Endothelial cell of umbilical vein (primary cell): ENCODE measurements around the gene FLT4. TPM values are rescaled to one million over a fixed set of nuclear protein-coding genes. Genes with fewer than 3 reads are reported as not detected.

Experiments used
- BruUV-seq: library from RNA; stranded (reverse); fragments of 400-500 nt; replicated peaks from 2 replicates; lab custom pipeline; 2021; lab: Mats Ljungman, UMichigan
- CTCF ChIA-PET: fragments of 300-600, 350-600 bp; sonication (Branson Sonifier 250); formaldehyde crosslinking; loops from one replicate; lab custom pipeline; 2021; ENCODE audit warnings: antibody characterized with exemption, inconsistent platforms; lab: Charles Lee
- POLR2A ChIA-PET: fragments of 300-600, 350-600 bp; sonication (Branson Sonifier 250); formaldehyde crosslinking; loops from one replicate; lab custom pipeline; 2021; ENCODE audit warnings: antibody characterized with exemption, inconsistent platforms; lab: Charles Lee
- DNase-seq: peaks from one replicate; pipeline ENCODE4 v3.0.0-alpha.2; 2011; ENCODE audit warnings: low read depth, low spot score
- FAIRE-seq: peaks from 2 replicates; lab custom pipeline; 2011; peaks lifted over from hg19 to GRCh38; lab: Jason Lieb, UNC
- H2AFZ ChIP-seq: 2 replicates; pipeline ENCODE4 v1.6.0; 2012; ENCODE audit warnings: low read depth, low read length, control low read depth, inconsistent platforms
- H3K27ac ChIP-seq: 2 replicates; pipeline ENCODE4 v1.5.1; 2011; ENCODE audit warnings: low read depth, mild to moderate bottlenecking, control low read depth, low read length, moderate library complexity; ENCODE audit not compliant: insufficient read depth
- H3K27me3 ChIP-seq, 2 experiments: 2 replicates each; pipeline versions ENCODE4 v1.6.0 to v1.6.1; 2011; ENCODE audit warnings: low read length in 2 of 2, mixed read lengths in 1 of 2; ENCODE audit not compliant: control insufficient read depth in 2 of 2, insufficient read depth in 2 of 2
- H3K36me3 ChIP-seq, 2 experiments: 2 replicates in 1 of 2; 3 replicates in 1 of 2; pipeline ENCODE4 v1.5.1; 2011; ENCODE audit warnings: low read length in 2 of 2, mild to moderate bottlenecking in 1 of 2, moderate library complexity in 1 of 2; ENCODE audit not compliant: control insufficient read depth in 2 of 2, insufficient read depth in 2 of 2; ENCODE audit errors: extremely low read depth in 1 of 2
- H3K4me1 ChIP-seq: 3 replicates; pipeline ENCODE4 v1.5.1; 2011; ENCODE audit warnings: mild to moderate bottlenecking, low read length; ENCODE audit not compliant: control insufficient read depth, insufficient read depth; ENCODE audit errors: extremely low read depth
- H3K4me2 ChIP-seq: 2 replicates; pipeline ENCODE4 v1.6.1; 2011; ENCODE audit warnings: low read length, control low read depth, mixed read lengths; ENCODE audit not compliant: insufficient read depth
- H3K4me3 ChIP-seq, 3 experiments: fragments of 200-600 bp in 1 of 3; sonication (generic), shearing (Covaris generic) in 1 of 3; replicated peaks in 1 of 3; 2 replicates each; pipeline ENCODE4 v1.5.1; 2011 to 2016; ENCODE audit warnings: control low read depth in 3 of 3, low read length in 3 of 3, mild to moderate bottlenecking in 2 of 3, inconsistent platforms in 1 of 3, low read depth in 1 of 3, moderate library complexity in 1 of 3; ENCODE audit not compliant: insufficient read depth in 1 of 3
- H3K79me2 ChIP-seq: 2 replicates; pipeline ENCODE4 v1.6.0; 2012; ENCODE audit warnings: low read length, inconsistent platforms; ENCODE audit not compliant: control insufficient read depth, insufficient read depth
- H3K9ac ChIP-seq: replicated peaks from 2 replicates; pipeline ENCODE3; 2011; ENCODE audit warnings: low read length, control low read depth; ENCODE audit not compliant: insufficient read depth; ENCODE audit errors: extremely low read depth
- H3K9me1 ChIP-seq: replicated peaks from 3 replicates; pipeline ENCODE4 v1.6.0; 2011; ENCODE audit warnings: mild to moderate bottlenecking, low read length; ENCODE audit not compliant: control insufficient read depth, insufficient read depth; ENCODE audit errors: extremely low read depth
- H3K9me3 ChIP-seq: replicated peaks from 2 replicates; pipeline ENCODE4 v1.5.1; 2012; ENCODE audit warnings: low read length, inconsistent platforms; ENCODE audit not compliant: control insufficient read depth, insufficient read depth
- H4K20me1 ChIP-seq: replicated peaks from 2 replicates; pipeline ENCODE3; 2011; ENCODE audit warnings: mild to moderate bottlenecking, low read length; ENCODE audit not compliant: control insufficient read depth, insufficient read depth; ENCODE audit errors: extremely low read depth
- CTCF ChIP-seq, 2 donors: IDR thresholded peaks; 1 replicate in 1 of 2; 2 replicates in 1 of 2; pipeline ENCODE4 v1.5.1; 2011; ENCODE audit warnings: low read length in 2 of 2, mild to moderate bottlenecking in 2 of 2, moderate library complexity in 2 of 2, control low read depth in 1 of 2, inconsistent platforms in 1 of 2, low read depth in 1 of 2; ENCODE audit not compliant: insufficient read depth in 1 of 2; ENCODE audit errors: extremely low read depth in 1 of 2
- EZH2 ChIP-seq: IDR thresholded peaks from 2 replicates; pipeline ENCODE4 v1.6.1; 2012; ENCODE audit warnings: borderline replicate concordance, low read depth, mild to moderate bottlenecking, moderate library complexity, low read length, inconsistent platforms; ENCODE audit not compliant: severe bottlenecking
- FOS ChIP-seq: IDR thresholded peaks from 2 replicates; pipeline ENCODE4 v1.6.1; 2011; ENCODE audit warnings: mild to moderate bottlenecking, low read length, moderate library complexity, borderline replicate concordance; ENCODE audit not compliant: insufficient read depth
- GATA2 ChIP-seq: IDR thresholded peaks from 2 replicates; pipeline ENCODE4 v1.7.0; 2011; ENCODE audit warnings: low read depth, mild to moderate bottlenecking, moderate library complexity, mixed read lengths, low read length; ENCODE audit not compliant: insufficient read length, insufficient read depth
- MAX ChIP-seq: IDR thresholded peaks from 2 replicates; pipeline ENCODE4 v1.6.1; 2011; ENCODE audit not compliant: insufficient read depth, insufficient read length
- MYC ChIP-seq: IDR thresholded peaks from one replicate; pipeline ENCODE4 v1.6.1; 2011; ENCODE audit warnings: mild to moderate bottlenecking, low read depth, low read length
- POLR2A ChIP-seq: IDR thresholded peaks from 2 replicates; pipeline ENCODE4 v1.6.1; 2012; ENCODE audit warnings: low read depth, mild to moderate bottlenecking, control low read depth, low read length
- POLR2AphosphoS5 ChIP-seq: IDR thresholded peaks from 2 replicates; pipeline ENCODE4 v1.6.1; 2012; ENCODE audit warnings: low read depth, mild to moderate bottlenecking, control low read depth, low read length, moderate library complexity; ENCODE audit not compliant: insufficient read depth
- dilution Hi-C: fragments of 300-500 bp; cut with MboI; formaldehyde crosslinking; loops from one replicate; pipeline ENCODE4 v1.15.0; 2019; ENCODE audit warnings: low sequenced_read_pairs; ENCODE audit not compliant: extremely low pct_ligation_motif_present
- intact Hi-C: fragments of 100-400 bp; cut with micrococcal nuclease; formaldehyde crosslinking; loops from one replicate; pipeline ENCODE4 v1.10.0; 2022
- polyA plus RNA-seq, 4 experiments: library from polyadenylated mRNA; depleted of rRNA in 3 of 4; stranded (reverse) in 3 of 4; unstranded in 1 of 4; fragments of >200 nt; gene quantifications; 2 replicates each; pipeline versions ENCODE4 v1.2.1 to v1.2.3, GENCODE V29; 2011 to 2012; ENCODE audit warnings: missing spikeins in 1 of 4
- total RNA-seq: library from RNA; stranded (reverse); gene quantifications from 2 replicates; pipeline ENCODE4 v1.2.3, GENCODE V29; 2021

FLT4 gene
- total and polyA plus RNA-seq, 2 donors (not counting 3 experiments of a cell fraction or from before 2014, with no cell fraction given) = 44.4 to 71.5 TPM

DNA sequence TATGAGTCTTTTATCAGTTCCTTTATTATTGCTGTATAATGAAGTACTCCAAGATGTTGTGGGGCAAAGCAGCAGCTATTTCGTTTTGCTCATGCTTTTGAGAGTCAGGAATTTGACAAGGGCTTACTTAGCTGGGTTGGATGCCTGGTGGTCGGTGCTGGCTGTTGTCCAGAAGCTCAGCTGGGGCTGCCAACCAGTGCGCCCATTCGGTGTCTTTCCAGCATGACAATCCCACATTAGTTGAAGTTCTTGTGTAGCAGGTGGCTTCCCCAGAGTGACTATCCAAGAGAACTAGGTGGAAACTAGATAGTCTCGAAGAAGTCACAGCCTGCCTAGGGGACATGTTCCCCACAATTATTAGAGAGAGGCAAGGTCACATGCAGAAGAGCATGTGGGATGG, 3.4 kb upstream of the FLT4 start:
- peaks cover 3 to 13% of the 10 kb centered on the region in 2 experiments for H3K27me3 ChIP-seq
- CTCF ChIA-PET = interaction anchor here (1.0 to 1.7 kb wide), 2 partner anchors 34 to 46 kb away, joined by 3 to 6 read pairs; no protein-coding TSS in a partner anchor
- no peak for FAIRE-seq
- no TSS peak for BruUV-seq
- dilution Hi-C loops = no loop called here
- POLR2A ChIA-PET = no interaction called here
- no peak for DNase-seq
- H2AFZ ChIP-seq = no peak overlapping the region
- H4K20me1 ChIP-seq = no peaks in the 10 kb centered on the region
- no peaks in the 10 kb centered on the region for H3K79me2 ChIP-seq
- intact Hi-C loops = no loop called here
- TF ChIP-seq GATA2 (no peak), EZH2 (no peak), FOS (no peak), MAX (no peak), MYC (no peak), POLR2A (no peak), POLR2AphosphoS5 (no peak), CTCF (IDR thresholded peaks at IDR 0.05; ENCODE audit: extremely low read depth in 1 of 2, insufficient read depth in 1 of 2, low read depth in 1 of 2, low read length in 2 of 2) (no peak)
- no peak overlapping the region for H3K4me3 ChIP-seq
- H3K9me3 ChIP-seq = no peaks in the 10 kb centered on the region
- H3K36me3 ChIP-seq = no peaks in the 10 kb centered on the region
- no peak overlapping the region for H3K9ac ChIP-seq
- no peak overlapping the region for H3K27ac ChIP-seq
- H3K4me1 ChIP-seq = peaks cover 5% of the 10 kb centered on the region
- no peaks in the 10 kb centered on the region for H3K9me1 ChIP-seq
- no peak overlapping the region for H3K4me2 ChIP-seq
